ENCODE measurements around the gene NSMCE1.
A peak's percentile ranks its signal among the peaks of the same experiment; 100 is the strongest.

NSMCE1 gene

GRCh38 chr16:27240948-27241531 lies 27.5 kb downstream of the NSMCE1 start:
- DNase-seq = no peak

- no peak for DNase-seq
These were observed 28.5 kb downstream of the NSMCE1 start for GRCh38 chr16:27239906-27240655.

- no peak for DNase-seq
These were observed 29.5 kb downstream of the NSMCE1 start for GRCh38 chr16:27239026-27239425.

- DNase-seq = no peak
These were observed 30.0 kb downstream of the NSMCE1 start for GRCh38 chr16:27238591-27238990.

GRCh38 chr16:27238016-27238587 lies 30.5 kb downstream of the NSMCE1 start:
- no peak for DNase-seq

GRCh38 chr16:27237219-27238015 lies 31.2 kb downstream of the NSMCE1 start:
- DNase-seq = no peak

GRCh38 chr16:27236635-27237218 lies 31.8 kb downstream of the NSMCE1 start:
- no peak for DNase-seq

- no peak for DNase-seq
These were observed 32.7 kb downstream of the NSMCE1 start for GRCh38 chr16:27235938-27236245.

GRCh38 chr16:27235055-27235937 lies 33.3 kb downstream of the NSMCE1 start:
- DNase-seq = peak; percentile 5 to 45 (median 22)

- no peak for DNase-seq
These were observed 34.0 kb downstream of the NSMCE1 start for GRCh38 chr16:27234603-27235002.

- no peak for DNase-seq
These were observed 34.4 kb downstream of the NSMCE1 start for GRCh38 chr16:27234171-27234570.

- DNase-seq = no peak
These were observed 34.8 kb downstream of the NSMCE1 start for GRCh38 chr16:27233731-27234130.

GRCh38 chr16:27232901-27233625 lies 35.5 kb downstream of the NSMCE1 start:
- DNase-seq = no peak

- DNase-seq = no peak
These were observed 36.3 kb downstream of the NSMCE1 start for GRCh38 chr16:27232061-27232900.

GRCh38 chr16:27231692-27232060 lies 36.9 kb downstream of the NSMCE1 start:
- no peak for DNase-seq

- peak in 1 of 3 experiments; percentile 15 for DNase-seq
These were observed 38.0 kb downstream of the NSMCE1 start for GRCh38 chr16:27230562-27231001.

- DNase-seq = no peak
These were observed 38.6 kb downstream of the NSMCE1 start for GRCh38 chr16:27229891-27230470.

GRCh38 chr16:27228621-27229501 lies 39.7 kb downstream of the NSMCE1 start:
- DNase-seq = peak in 1 of 3 experiments; percentile 16

- no peak for DNase-seq
These were observed 40.5 kb downstream of the NSMCE1 start for GRCh38 chr16:27228045-27228444.
